ENCODE results near the gene WDR73. TPM values are rescaled to one million over a fixed set of nuclear protein-coding genes. Genes with fewer than 3 reads are reported as not detected.

The WDR73 gene
- total and polyA plus RNA-seq, 2 experiments from 2014 or later = 31.8 to 39.6 TPM

GRCh38 chr15:84624359-84624758 lies 29.7 kb downstream of the WDR73 start:
- Histone ChIP-seq H3K9me3 (ENCODE audit: low read depth) (peaks cover 2% of the 10 kb centered on the region), H3K27ac (no peak overlapping the region), H3K27me3 (no peaks in the 10 kb centered on the region), H3K4me1 (ENCODE audit: low read depth) (no peaks in the 10 kb centered on the region), H3K36me3 (peaks cover 15% of the 10 kb centered on the region), H3K4me3 (no peak overlapping the region)
- TF ChIP-seq, protein P1, sequence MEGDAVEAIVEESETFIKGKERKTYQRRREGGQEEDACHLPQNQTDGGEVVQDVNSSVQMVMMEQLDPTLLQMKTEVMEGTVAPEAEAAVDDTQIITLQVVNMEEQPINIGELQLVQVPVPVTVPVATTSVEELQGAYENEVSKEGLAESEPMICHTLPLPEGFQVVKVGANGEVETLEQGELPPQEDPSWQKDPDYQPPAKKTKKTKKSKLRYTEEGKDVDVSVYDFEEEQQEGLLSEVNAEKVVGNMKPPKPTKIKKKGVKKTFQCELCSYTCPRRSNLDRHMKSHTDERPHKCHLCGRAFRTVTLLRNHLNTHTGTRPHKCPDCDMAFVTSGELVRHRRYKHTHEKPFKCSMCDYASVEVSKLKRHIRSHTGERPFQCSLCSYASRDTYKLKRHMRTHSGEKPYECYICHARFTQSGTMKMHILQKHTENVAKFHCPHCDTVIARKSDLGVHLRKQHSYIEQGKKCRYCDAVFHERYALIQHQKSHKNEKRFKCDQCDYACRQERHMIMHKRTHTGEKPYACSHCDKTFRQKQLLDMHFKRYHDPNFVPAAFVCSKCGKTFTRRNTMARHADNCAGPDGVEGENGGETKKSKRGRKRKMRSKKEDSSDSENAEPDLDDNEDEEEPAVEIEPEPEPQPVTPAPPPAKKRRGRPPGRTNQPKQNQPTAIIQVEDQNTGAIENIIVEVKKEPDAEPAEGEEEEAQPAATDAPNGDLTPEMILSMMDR (IDR thresholded peaks at IDR 0.05; ENCODE audit: low read depth, low read length) = no peak
- no peak for DNase-seq (ENCODE audit: low read depth in 1 of 2, low spot score in 1 of 2)

GRCh38 chr15:84621358-84621979 lies 32.6 kb downstream of the WDR73 start:
- H3K4me1 ChIP-seq (ENCODE audit: low read depth) = no peaks in the 10 kb centered on the region
- H3K27me3 ChIP-seq = no peaks in the 10 kb centered on the region
- no peak overlapping the region for H3K4me3 ChIP-seq
- TF ChIP-seq, protein P1 (IDR thresholded peaks at IDR 0.05; ENCODE audit: low read depth, low read length) = no peak
- peaks cover 2% of the 10 kb centered on the region for H3K9me3 ChIP-seq (ENCODE audit: low read depth)
- H3K36me3 ChIP-seq = peaks cover 15% of the 10 kb centered on the region
- H3K27ac ChIP-seq = no peak overlapping the region
- no peak for DNase-seq (ENCODE audit: low read depth in 1 of 2, low spot score in 1 of 2)

DNA sequence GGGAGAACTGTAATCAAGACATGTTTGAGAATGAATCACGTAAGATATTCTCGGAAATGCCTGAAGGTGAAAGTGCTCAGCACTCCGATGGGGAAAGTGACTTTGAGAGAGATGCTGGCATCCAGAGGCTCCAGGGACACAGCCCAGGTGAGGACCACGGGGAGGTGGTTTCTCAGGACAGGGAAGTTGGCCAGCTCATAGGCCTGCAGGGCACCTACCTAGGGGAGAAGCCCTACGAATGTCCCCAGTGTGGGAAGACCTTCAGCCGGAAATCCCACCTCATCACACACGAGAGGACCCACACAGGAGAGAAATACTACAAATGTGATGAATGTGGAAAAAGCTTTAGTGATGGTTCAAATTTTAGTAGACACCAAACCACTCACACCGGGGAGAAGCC lies 33.5 kb downstream of the WDR73 start:
- no peaks in the 10 kb centered on the region for H3K4me1 ChIP-seq (ENCODE audit: low read depth)
- no peak overlapping the region for H3K27ac ChIP-seq
- peaks cover 15% of the 10 kb centered on the region for H3K36me3 ChIP-seq
- H3K4me3 ChIP-seq = no peak overlapping the region
- TF ChIP-seq, protein P1 (IDR thresholded peaks at IDR 0.05; ENCODE audit: low read depth, low read length) = no peak
- no peak for DNase-seq (ENCODE audit: low read depth in 1 of 2, low spot score in 1 of 2)
- peaks cover 2% of the 10 kb centered on the region for H3K9me3 ChIP-seq (ENCODE audit: low read depth)
- no peaks in the 10 kb centered on the region for H3K27me3 ChIP-seq

DNA sequence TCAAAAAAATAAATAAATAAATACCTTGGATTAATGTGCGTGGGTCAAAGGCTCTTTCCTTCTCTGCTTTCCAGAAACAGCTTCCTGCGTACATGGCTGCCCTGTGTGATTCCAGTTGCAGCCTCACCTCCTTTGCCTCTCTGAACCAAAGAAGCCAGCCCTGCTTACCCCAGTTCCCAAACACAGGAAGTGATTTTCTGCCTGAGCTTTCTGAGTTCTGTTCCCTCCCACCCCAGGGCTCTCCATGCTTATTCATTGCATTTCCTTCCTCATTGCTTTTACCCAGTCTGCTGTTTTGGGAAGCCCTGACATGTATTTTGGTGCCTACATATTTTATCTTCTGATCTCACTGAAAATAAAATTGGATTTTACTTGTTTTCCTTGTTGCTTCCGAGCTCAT lies 37.8 kb downstream of the WDR73 start:
- H3K9me3 ChIP-seq (ENCODE audit: low read depth) = no peaks in the 10 kb centered on the region
- no peak overlapping the region for H3K27ac ChIP-seq
- TF ChIP-seq, protein P1 (IDR thresholded peaks at IDR 0.05; ENCODE audit: low read depth, low read length) = no peak
- no peak for DNase-seq (ENCODE audit: low read depth in 1 of 2, low spot score in 1 of 2)
- H3K4me1 ChIP-seq (ENCODE audit: low read depth) = no peaks in the 10 kb centered on the region
- H3K4me3 ChIP-seq = no peak overlapping the region
- peaks cover 8% of the 10 kb centered on the region for H3K36me3 ChIP-seq
- no peaks in the 10 kb centered on the region for H3K27me3 ChIP-seq

DNA sequence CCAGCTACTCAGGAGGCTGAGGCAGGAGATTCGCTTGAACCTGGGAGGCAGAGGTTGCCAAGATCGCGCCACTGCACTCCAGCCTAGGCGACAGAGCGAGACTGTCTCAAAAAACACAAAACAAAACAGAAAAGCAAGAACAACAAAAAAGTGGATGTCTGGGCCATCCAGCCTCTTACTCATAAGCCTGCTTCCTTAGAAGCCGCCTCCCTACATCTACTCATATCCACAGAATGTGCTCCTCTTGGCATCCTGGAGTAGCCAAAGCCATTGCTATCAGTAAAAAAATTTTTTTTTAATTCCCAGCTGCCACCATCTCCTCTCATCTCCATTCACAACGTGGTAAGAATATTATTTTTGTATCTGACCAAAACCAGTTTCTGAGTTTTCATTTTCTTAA lies 42.5 kb downstream of the WDR73 start:
- Histone ChIP-seq H3K27ac (no peak overlapping the region), H3K27me3 (no peaks in the 10 kb centered on the region), H3K36me3 (peaks cover under 1% of the 10 kb centered on the region), H3K4me3 (no peak overlapping the region), H3K4me1 (ENCODE audit: low read depth) (no peaks in the 10 kb centered on the region), H3K9me3 (ENCODE audit: low read depth) (no peaks in the 10 kb centered on the region)
- TF ChIP-seq, protein P1 (IDR thresholded peaks at IDR 0.05; ENCODE audit: low read depth, low read length) = no peak
- DNase-seq (ENCODE audit: low read depth in 1 of 2, low spot score in 1 of 2) = no peak
